ENCODE results near the gene PCDHGA10.
"Not testable (repeated sequence)": the region's sequence is repeated elsewhere in the genome, so short reads cannot be mapped to it uniquely, and the experiment has no call there.

Gene PCDHGA10

DNA sequence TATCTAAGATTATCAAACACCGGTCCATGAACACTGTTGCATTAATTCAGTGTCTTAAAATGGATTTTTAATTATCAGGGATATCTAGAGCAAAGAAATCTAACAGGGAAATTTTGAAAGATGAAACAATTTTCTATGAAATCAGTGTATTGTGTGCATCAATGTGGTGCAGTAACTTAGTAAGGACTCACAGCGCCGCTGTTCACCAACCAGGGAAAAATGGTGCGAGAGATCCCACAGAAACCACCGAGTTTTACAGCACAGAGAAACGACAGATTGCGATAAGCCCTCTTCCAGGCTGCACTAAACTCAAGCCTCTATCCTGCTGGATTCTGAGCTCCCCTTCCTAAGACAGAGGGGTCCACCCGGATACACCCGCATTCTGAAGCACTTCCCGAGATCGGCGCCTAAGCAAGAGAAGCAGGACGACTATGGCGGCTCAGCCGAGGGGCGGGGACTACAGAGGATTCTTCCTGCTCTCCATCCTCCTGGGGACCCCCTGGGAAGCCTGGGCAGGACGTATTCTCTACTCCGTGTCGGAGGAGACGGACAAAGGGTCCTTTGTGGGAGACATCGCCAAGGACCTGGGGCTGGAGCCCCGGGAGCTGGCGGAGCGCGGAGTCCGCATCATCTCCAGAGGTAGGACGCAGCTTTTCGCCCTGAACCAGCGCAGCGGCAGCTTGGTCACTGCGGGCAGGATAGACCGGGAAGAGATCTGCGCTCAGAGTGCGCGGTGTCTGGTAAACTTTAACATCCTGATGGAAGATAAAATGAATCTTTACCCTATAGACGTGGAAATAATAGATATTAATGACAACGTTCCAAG, 30.1 kb upstream of the PCDHGA10 start, which contains the start of gene PCDHGA7:
Gene PCDHGA7 (plus strand): TSS at position 274 of the 826 bp plus-strand sequence. CDS start 158 bp downstream, at position 432.
- Histone ChIP-seq H3K9ac (no peak within 1 kb of the TSS), H3K27me3 (ENCODE audit: control insufficient read depth, insufficient read depth, low read length) (no peaks in the 10 kb centered on the region), H3K4me2 (ENCODE audit: low read length) (peak within 1 kb of the TSS; percentile 12), H2AFZ (peak within 1 kb of the TSS; percentile 40), H3K27ac (no peak within 1 kb of the TSS), H3K79me2 (no peaks in the 10 kb centered on the region), H3K4me3 (ENCODE audit: low read depth, low read length) (peak within 1 kb of the TSS; percentile 38), H3K4me1 (no peaks in the 10 kb centered on the region), H3K36me3 (ENCODE audit: control insufficient read depth, insufficient read depth, low read length) (no peaks in the 10 kb centered on the region), H3K9me3 (ENCODE audit: control insufficient read depth, low read length) (peaks cover 2% of the 10 kb centered on the region)
- TF ChIP-seq, protein P1, sequence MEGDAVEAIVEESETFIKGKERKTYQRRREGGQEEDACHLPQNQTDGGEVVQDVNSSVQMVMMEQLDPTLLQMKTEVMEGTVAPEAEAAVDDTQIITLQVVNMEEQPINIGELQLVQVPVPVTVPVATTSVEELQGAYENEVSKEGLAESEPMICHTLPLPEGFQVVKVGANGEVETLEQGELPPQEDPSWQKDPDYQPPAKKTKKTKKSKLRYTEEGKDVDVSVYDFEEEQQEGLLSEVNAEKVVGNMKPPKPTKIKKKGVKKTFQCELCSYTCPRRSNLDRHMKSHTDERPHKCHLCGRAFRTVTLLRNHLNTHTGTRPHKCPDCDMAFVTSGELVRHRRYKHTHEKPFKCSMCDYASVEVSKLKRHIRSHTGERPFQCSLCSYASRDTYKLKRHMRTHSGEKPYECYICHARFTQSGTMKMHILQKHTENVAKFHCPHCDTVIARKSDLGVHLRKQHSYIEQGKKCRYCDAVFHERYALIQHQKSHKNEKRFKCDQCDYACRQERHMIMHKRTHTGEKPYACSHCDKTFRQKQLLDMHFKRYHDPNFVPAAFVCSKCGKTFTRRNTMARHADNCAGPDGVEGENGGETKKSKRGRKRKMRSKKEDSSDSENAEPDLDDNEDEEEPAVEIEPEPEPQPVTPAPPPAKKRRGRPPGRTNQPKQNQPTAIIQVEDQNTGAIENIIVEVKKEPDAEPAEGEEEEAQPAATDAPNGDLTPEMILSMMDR (IDR thresholded peaks at IDR 0.05), result no peak

DNA sequence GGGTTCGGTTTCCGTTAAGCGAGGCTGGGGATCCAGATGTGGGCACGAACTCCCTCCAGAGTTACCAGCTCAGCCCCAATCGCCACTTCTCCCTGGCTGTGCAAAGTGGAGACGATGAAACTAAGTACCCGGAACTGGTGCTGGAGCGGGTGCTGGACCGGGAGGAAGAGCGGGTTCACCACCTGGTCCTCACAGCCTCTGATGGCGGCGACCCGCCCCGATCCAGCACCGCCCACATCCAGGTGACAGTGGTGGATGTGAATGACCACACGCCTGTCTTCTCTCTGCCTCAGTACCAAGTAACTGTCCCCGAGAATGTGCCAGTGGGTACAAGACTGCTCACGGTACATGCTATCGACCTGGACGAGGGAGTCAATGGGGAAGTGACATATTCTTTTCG, 29.4 kb upstream of the PCDHGA10 start:
- no peak overlapping the region for H3K27ac ChIP-seq

DNA sequence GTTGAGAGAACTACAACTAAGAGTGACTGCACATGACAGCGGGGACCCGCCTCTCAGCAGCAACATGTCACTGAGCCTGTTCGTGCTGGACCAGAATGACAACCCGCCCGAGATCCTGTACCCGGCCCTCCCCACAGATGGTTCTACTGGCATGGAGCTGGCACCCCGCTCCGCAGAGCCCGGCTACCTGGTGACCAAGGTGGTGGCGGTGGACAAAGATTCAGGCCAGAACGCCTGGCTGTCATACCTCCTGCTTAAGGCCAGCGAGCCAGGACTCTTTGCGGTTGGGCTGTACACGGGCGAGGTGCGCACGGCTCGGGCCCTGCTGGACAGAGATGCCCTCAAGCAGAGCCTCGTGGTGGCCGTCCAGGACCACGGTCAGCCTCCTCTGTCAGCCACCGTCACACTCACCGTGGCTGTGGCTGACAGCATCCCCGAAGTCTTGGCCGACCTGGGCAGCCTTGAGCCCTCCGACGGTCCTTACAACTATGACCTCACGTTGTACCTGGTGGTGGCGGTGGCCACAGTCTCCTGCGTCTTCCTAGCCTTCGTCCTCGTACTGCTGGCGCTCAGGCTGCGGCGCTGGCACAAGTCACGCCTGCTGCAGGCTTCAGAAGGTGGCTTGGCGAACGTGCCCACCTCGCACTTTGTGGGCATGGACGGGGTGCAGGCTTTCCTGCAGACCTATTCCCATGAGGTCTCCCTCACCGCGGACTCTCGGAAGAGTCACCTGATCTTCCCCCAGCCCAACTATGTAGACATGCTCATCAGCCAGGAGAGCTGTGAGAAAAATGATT, 28.1 kb upstream of the PCDHGA10 start:
- Histone ChIP-seq H3K27me3 (ENCODE audit: control insufficient read depth, insufficient read depth, low read length) (no peaks in the 10 kb centered on the region), H3K4me3 (ENCODE audit: low read depth, low read length) (no peak overlapping the region)

More for the DNA sequence above, 29.4 kb upstream of the PCDHGA10 start:
- no peaks in the 10 kb centered on the region for H3K79me2 ChIP-seq
- H3K9ac ChIP-seq, result no peak overlapping the region
- TF ChIP-seq, protein P1 (IDR thresholded peaks at IDR 0.05), result no peak
- H3K27me3 ChIP-seq (ENCODE audit: control insufficient read depth, insufficient read depth, low read length), result no peaks in the 10 kb centered on the region
- H3K4me2 ChIP-seq (ENCODE audit: low read length), result no peak overlapping the region
- peaks cover 2% of the 10 kb centered on the region for H3K9me3 ChIP-seq (ENCODE audit: control insufficient read depth, low read length)
- no peak overlapping the region for H3K4me3 ChIP-seq (ENCODE audit: low read depth, low read length)
- H3K4me1 ChIP-seq, result no peaks in the 10 kb centered on the region
- H3K36me3 ChIP-seq (ENCODE audit: control insufficient read depth, insufficient read depth, low read length), result no peaks in the 10 kb centered on the region
- no peak overlapping the region for H2AFZ ChIP-seq

DNA sequence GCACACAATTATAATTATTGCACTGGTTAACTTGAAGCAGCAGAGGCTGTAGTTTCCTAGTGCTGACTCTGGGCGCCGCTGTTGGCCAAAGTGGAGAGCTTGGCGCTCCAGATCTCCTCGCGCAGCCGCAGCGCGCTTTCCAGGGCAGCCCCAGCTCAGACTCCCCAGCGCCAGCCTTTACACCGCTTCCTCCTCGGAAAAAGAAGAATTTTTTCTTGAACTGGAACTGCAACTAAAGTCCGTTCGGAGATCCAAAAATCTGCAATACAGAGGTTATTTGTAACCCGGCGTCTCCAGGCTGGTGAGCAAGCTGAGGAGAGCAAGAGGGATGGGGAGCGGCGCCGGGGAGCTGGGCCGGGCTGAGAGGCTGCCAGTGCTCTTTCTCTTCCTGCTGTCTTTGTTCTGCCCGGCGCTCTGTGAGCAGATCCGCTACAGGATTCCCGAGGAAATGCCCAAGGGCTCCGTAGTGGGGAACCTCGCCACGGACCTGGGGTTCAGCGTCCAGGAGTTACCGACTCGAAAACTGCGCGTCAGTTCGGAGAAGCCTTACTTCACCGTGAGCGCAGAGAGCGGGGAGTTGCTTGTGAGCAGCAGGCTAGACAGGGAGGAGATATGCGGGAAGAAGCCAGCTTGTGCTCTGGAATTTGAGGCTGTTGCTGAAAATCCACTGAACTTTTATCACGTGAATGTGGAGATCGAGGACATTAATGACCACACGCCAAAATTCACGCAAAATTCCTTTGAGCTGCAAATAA, 25.1 kb upstream of the PCDHGA10 start, which contains the start of gene PCDHGB4:
Gene PCDHGB4 (plus strand): TSS at position 142 of the 755 bp plus-strand sequence. CDS start 187 bp downstream, at position 329.
- not testable (repeated sequence) for H3K4me1 ChIP-seq; H3K36me3 ChIP-seq (ENCODE audit: control insufficient read depth, insufficient read depth, low read length); H3K4me2 ChIP-seq (ENCODE audit: low read length); H3K79me2 ChIP-seq; H3K27ac ChIP-seq; H2AFZ ChIP-seq; H3K27me3 ChIP-seq (ENCODE audit: control insufficient read depth, insufficient read depth, low read length); H3K4me3 ChIP-seq (ENCODE audit: low read depth, low read length); H3K9ac ChIP-seq; H3K9me3 ChIP-seq (ENCODE audit: control insufficient read depth, low read length)
- TF ChIP-seq, protein P1 (IDR thresholded peaks at IDR 0.05), result peak; percentile 43

More for the DNA sequence above, 28.1 kb upstream of the PCDHGA10 start:
- Histone ChIP-seq H2AFZ (no peak overlapping the region), H3K27ac (no peak overlapping the region), H3K36me3 (ENCODE audit: control insufficient read depth, insufficient read depth, low read length) (no peaks in the 10 kb centered on the region), H3K4me1 (no peaks in the 10 kb centered on the region), H3K9ac (no peak overlapping the region), H3K79me2 (no peaks in the 10 kb centered on the region), H3K9me3 (ENCODE audit: control insufficient read depth, low read length) (no peaks in the 10 kb centered on the region), H3K4me2 (ENCODE audit: low read length) (no peak overlapping the region)
- TF ChIP-seq, protein P1 (IDR thresholded peaks at IDR 0.05), result no peak

Measured in parathyroid adenoma (tissue), 2 donors.